Caco-2 (cell line): ENCODE data around the gene MTRR. TPM values are rescaled to one million over a fixed set of nuclear protein-coding genes. Genes with fewer than 3 reads are reported as not detected.

Source experiments
- BruUV-seq: library from RNA; stranded (reverse); fragments of 400-500 nt; replicated peaks from 2 replicates; lab custom pipeline; 2021; lab: Mats Ljungman, UMichigan
- CTCF ChIA-PET: fragments of 300-600 bp; sonication (Branson Sonifier 250); formaldehyde crosslinking; loops from one replicate; lab custom pipeline; 2022; ENCODE audit warnings: antibody characterized with exemption; lab: Charles Lee
- POLR2A ChIA-PET: fragments of 300-600 bp; sonication (Branson Sonifier 250); formaldehyde crosslinking; loops from one replicate; lab custom pipeline; 2022; ENCODE audit warnings: antibody characterized with exemption; lab: Charles Lee
- DNase-seq, 2 experiments: peaks; one replicate each; pipeline versions ENCODE4 v3.0.0 to v3.0.0-alpha.2; 2020 to 2022
- H3K27me3 ChIP-seq: replicated peaks from 2 replicates; pipeline ENCODE4 v1.6.0; 2011; ENCODE audit warnings: low read length; ENCODE audit not compliant: control insufficient read depth, insufficient read depth
- H3K36me3 ChIP-seq: 2 replicates; pipeline ENCODE4 v1.5.1; 2011; ENCODE audit warnings: low read length; ENCODE audit not compliant: control insufficient read depth, insufficient read depth
- H3K4me1 ChIP-seq: fragments of 250-450 bp; sonication (Bioruptor Pico); 2 replicates; pipeline ENCODE4 v1.5.1; 2020; ENCODE audit warnings: mild to moderate bottlenecking
- H3K4me3 ChIP-seq: 2 replicates; pipeline ENCODE4 v1.5.1; 2011; ENCODE audit warnings: low read depth, mild to moderate bottlenecking, control low read depth, low read length
- H3K9me3 ChIP-seq: fragments of 250-450 bp; sonication (Bioruptor Pico); 2 replicates; pipeline ENCODE4 v1.5.1; 2020; ENCODE audit warnings: mild to moderate bottlenecking, moderate library complexity
- H3K27ac Mint-ChIP-seq: one replicate; pipeline ENCODE4 v1.8.0; 2022; ENCODE audit warnings: mixed read lengths; ENCODE audit not compliant: unreplicated experiment
- H3K27me3 Mint-ChIP-seq: one replicate; pipeline ENCODE4 v1.8.0; 2022; ENCODE audit warnings: mixed read lengths; ENCODE audit not compliant: insufficient read depth, unreplicated experiment
- H3K36me3 Mint-ChIP-seq: one replicate; pipeline ENCODE4 v1.8.0; 2022; ENCODE audit warnings: mild to moderate bottlenecking, mixed read lengths; ENCODE audit not compliant: insufficient read depth, unreplicated experiment
- H3K4me1 Mint-ChIP-seq: one replicate; pipeline ENCODE4 v1.8.0; 2022; ENCODE audit warnings: low read depth, mixed read lengths; ENCODE audit not compliant: unreplicated experiment
- H3K4me3 Mint-ChIP-seq: one replicate; pipeline ENCODE4 v1.8.0; 2022; ENCODE audit warnings: mild to moderate bottlenecking, moderate library complexity, mixed read lengths; ENCODE audit not compliant: unreplicated experiment
- H3K9me3 Mint-ChIP-seq: one replicate; pipeline ENCODE4 v1.8.0; 2022; ENCODE audit warnings: mixed read lengths; ENCODE audit not compliant: unreplicated experiment
- CTCF ChIP-seq, 2 experiments: fragments of 200-600 bp in 1 of 2; IDR thresholded peaks; 1 replicate in 1 of 2; 2 replicates in 1 of 2; pipeline versions ENCODE4 v1.5.1 to v1.8.0; 2011 to 2022; ENCODE audit warnings: antibody characterized with exemption in 1 of 2, control low read depth in 1 of 2, inconsistent platforms in 1 of 2, low read depth in 1 of 2, low read length in 1 of 2, mild to moderate bottlenecking in 1 of 2, moderate library complexity in 1 of 2; ENCODE audit not compliant: insufficient read depth in 1 of 2, severe bottlenecking in 1 of 2, unreplicated experiment in 1 of 2
- intact Hi-C: fragments of 100-400 bp; cut with micrococcal nuclease; formaldehyde crosslinking; loops from one replicate; pipeline ENCODE4 v1.10.0; 2022; ENCODE audit not compliant: unreplicated experiment
- total RNA-seq: library from RNA; stranded (reverse); gene quantifications from 2 replicates; pipeline ENCODE4 v1.2.3, GENCODE V29; 2022

MTRR gene
- total RNA-seq, 1 experiment from 2014 or later = 57.6 TPM

GRCh38 chr5:7851617-7852289 lies 17.2 kb upstream of the MTRR start:
- Mint-ChIP-seq H3K27me3 (peaks cover 8% of the 10 kb centered on the region), H3K4me3 (peak overlapping the region; percentile 79)
- CTCF ChIA-PET = interaction anchor here (0.5 to 2.6 kb wide), 3 partner anchors 18 to 189 kb away, joined by 3 to 10 read pairs (median 10); partner anchors contain the start of genes FASTKD3 and MTRR

DNA sequence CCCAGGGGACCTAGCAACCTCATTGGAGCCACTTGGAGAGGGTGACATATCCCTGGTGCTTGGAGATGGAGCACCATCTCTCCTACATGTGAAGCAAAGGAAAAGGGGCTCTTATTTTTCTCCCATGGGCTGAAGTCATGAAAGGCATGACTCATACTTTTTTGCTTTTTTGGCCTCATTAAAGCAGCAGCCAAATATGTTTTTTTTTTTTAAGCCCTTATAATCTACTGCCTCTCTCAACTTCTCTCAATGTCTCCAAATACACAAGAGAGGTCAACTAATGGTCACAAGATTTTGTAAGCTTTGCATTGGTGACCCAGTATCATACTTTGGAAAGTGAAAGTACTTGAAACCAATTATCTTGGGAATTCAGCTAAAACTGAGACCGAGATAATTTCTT lies 16.4 kb upstream of the MTRR start:
- peaks cover 6% of the 10 kb centered on the region for H3K36me3 Mint-ChIP-seq
- intact Hi-C loops = loop anchor here (10.0 kb wide), 1 partner anchor 88 kb away; no protein-coding TSS in a partner anchor
- no peak for TF ChIP-seq CTCF (IDR thresholded peaks at IDR 0.05; ENCODE audit: insufficient read depth in 1 of 2, low read depth in 1 of 2, low read length in 1 of 2, severe bottlenecking in 1 of 2, unreplicated experiment in 1 of 2)
- H3K4me1 Mint-ChIP-seq = peaks cover 5% of the 10 kb centered on the region
- ChIA-PET POLR2A (no interaction called here), CTCF (no interaction called here)
- Histone ChIP-seq H3K36me3 (no peaks in the 10 kb centered on the region), H3K4me1 (no peaks in the 10 kb centered on the region; the same call in 1 of the 2 replicates), H3K4me3 (no peak overlapping the region), H3K27me3 (no peaks in the 10 kb centered on the region), H3K9me3 (peaks cover 5% of the 10 kb centered on the region; the same call in 1 of the 2 replicates)
- H3K4me3 Mint-ChIP-seq = no peak overlapping the region
- H3K9me3 Mint-ChIP-seq = no peaks in the 10 kb centered on the region
- no peak for DNase-seq
- H3K27ac Mint-ChIP-seq = no peak overlapping the region
- peaks cover 5% of the 10 kb centered on the region for H3K27me3 Mint-ChIP-seq
- no TSS peak for BruUV-seq

More at GRCh38 chr5:7851617-7852289, 17.2 kb upstream of the MTRR start:
- TF ChIP-seq CTCF (IDR thresholded peaks at IDR 0.05; ENCODE audit: insufficient read depth in 1 of 2, low read depth in 1 of 2, low read length in 1 of 2, severe bottlenecking in 1 of 2, unreplicated experiment in 1 of 2) = no peak
- H3K27ac Mint-ChIP-seq = peak overlapping the region; percentile 55
- intact Hi-C loops = loop anchor here (2.0 to 10.0 kb wide), 2 partner anchors 35 to 87 kb away; no protein-coding TSS in a partner anchor
- H3K36me3 ChIP-seq = no peaks in the 10 kb centered on the region
- no peaks in the 10 kb centered on the region; the same call in 1 of the 2 replicates for H3K4me1 ChIP-seq
- peaks cover 3% of the 10 kb centered on the region for H3K4me1 Mint-ChIP-seq
- peaks cover 5% of the 10 kb centered on the region; the same call in 1 of the 2 replicates for H3K9me3 ChIP-seq
- POLR2A ChIA-PET = no interaction called here
- H3K27me3 ChIP-seq = no peaks in the 10 kb centered on the region
- no peaks in the 10 kb centered on the region for H3K9me3 Mint-ChIP-seq
- no peak overlapping the region for H3K4me3 ChIP-seq
- TSS peak; percentile 54 for BruUV-seq
- DNase-seq = no peak
- peaks cover 6% of the 10 kb centered on the region for H3K36me3 Mint-ChIP-seq

- no TSS peak for BruUV-seq
- no peak overlapping the region for H3K27ac Mint-ChIP-seq
- peaks cover 6% of the 10 kb centered on the region for H3K36me3 Mint-ChIP-seq
- CTCF ChIA-PET = no interaction called here
- no peak for TF ChIP-seq CTCF (IDR thresholded peaks at IDR 0.05; ENCODE audit: insufficient read depth in 1 of 2, low read depth in 1 of 2, low read length in 1 of 2, severe bottlenecking in 1 of 2, unreplicated experiment in 1 of 2)
- no peak for DNase-seq
- Histone ChIP-seq H3K27me3 (no peaks in the 10 kb centered on the region), H3K4me3 (no peak overlapping the region), H3K36me3 (no peaks in the 10 kb centered on the region), H3K4me1 (no peaks in the 10 kb centered on the region; the same call in 1 of the 2 replicates), H3K9me3 (peaks cover 5% of the 10 kb centered on the region; the same call in 1 of the 2 replicates)
- POLR2A ChIA-PET = no interaction called here
- intact Hi-C loops = loop anchor here (10.0 kb wide), 1 partner anchor 88 kb away; no protein-coding TSS in a partner anchor
- H3K4me3 Mint-ChIP-seq = no peak overlapping the region
- no peaks in the 10 kb centered on the region for H3K9me3 Mint-ChIP-seq
- peaks cover 5% of the 10 kb centered on the region for H3K27me3 Mint-ChIP-seq
- peaks cover 5% of the 10 kb centered on the region for H3K4me1 Mint-ChIP-seq
These were observed 16.0 kb upstream of the MTRR start for GRCh38 chr5:7852988-7853387.
